Activated T-cell treated with anti-CD3 and anti-CD28 coated beads, Interleukin-2, amount 50 U/mL, for 24 hours (primary cell): ENCODE measurements around the gene FBXO33.
A peak's percentile ranks its signal among the peaks of the same experiment; 100 is the strongest.

Source experiments
- DNase-seq: peaks from one replicate; pipeline ENCODE4 v3.0.0-alpha.2; 2020
- H3K27ac Mint-ChIP-seq: 2 replicates; pipeline ENCODE4 v1.8.0; 2020; ENCODE audit warnings: mild to moderate bottlenecking, mixed read lengths
- H3K27me3 Mint-ChIP-seq: 2 replicates; pipeline ENCODE4 v1.8.0; 2020; ENCODE audit warnings: mixed read lengths
- H3K36me3 Mint-ChIP-seq: 2 replicates; pipeline ENCODE4 v1.8.0; 2020; ENCODE audit warnings: low read depth, mixed read lengths
- H3K4me1 Mint-ChIP-seq: 2 replicates; pipeline ENCODE4 v1.8.0; 2020; ENCODE audit warnings: low read depth, mixed read lengths
- H3K4me3 Mint-ChIP-seq: 2 replicates; pipeline ENCODE4 v1.8.0; 2020; ENCODE audit warnings: mild to moderate bottlenecking, moderate library complexity, mixed read lengths
- H3K9me3 Mint-ChIP-seq: 2 replicates; pipeline ENCODE4 v1.8.0; 2020; ENCODE audit warnings: mixed read lengths

FBXO33 gene

GRCh38 chr14:39432179-39432618 lies at the start of gene FBXO33:
TSS of gene FBXO33 (minus strand) at chr14:39432433. CDS start at chr14:39432162, 271 bp downstream.
- Mint-ChIP-seq H3K9me3 (no peaks in the 10 kb centered on the region), H3K27me3 (no peaks in the 10 kb centered on the region), H3K27ac (peak within 1 kb of the TSS; percentile 100), H3K4me3 (peak within 1 kb of the TSS; percentile 95), H3K36me3 (peaks cover 15% of the 10 kb centered on the region), H3K4me1 (peaks cover 44% of the 10 kb centered on the region)
- peak; percentile 99 for DNase-seq

- H3K4me3 Mint-ChIP-seq, result no peak overlapping the region
- H3K4me1 Mint-ChIP-seq, result peaks cover 8% of the 10 kb centered on the region
- peak overlapping the region; percentile 24 for H3K27ac Mint-ChIP-seq
- H3K36me3 Mint-ChIP-seq, result peaks cover 11% of the 10 kb centered on the region
- no peaks in the 10 kb centered on the region for H3K27me3 Mint-ChIP-seq
- no peak for DNase-seq
- peaks cover 2% of the 10 kb centered on the region for H3K9me3 Mint-ChIP-seq
Observed at GRCh38 chr14:39474416-39474911, 42.2 kb upstream of the FBXO33 start.

GRCh38 chr14:39472078-39472477 lies 39.8 kb upstream of the FBXO33 start:
- no peaks in the 10 kb centered on the region for H3K9me3 Mint-ChIP-seq
- no peak overlapping the region for H3K4me3 Mint-ChIP-seq
- no peak for DNase-seq
- peaks cover 8% of the 10 kb centered on the region for H3K4me1 Mint-ChIP-seq
- no peak overlapping the region for H3K27ac Mint-ChIP-seq
- peaks cover 11% of the 10 kb centered on the region for H3K36me3 Mint-ChIP-seq
- no peaks in the 10 kb centered on the region for H3K27me3 Mint-ChIP-seq

GRCh38 chr14:39469094-39469710 lies 37.0 kb upstream of the FBXO33 start:
- H3K4me3 Mint-ChIP-seq, result no peak overlapping the region
- H3K9me3 Mint-ChIP-seq, result no peaks in the 10 kb centered on the region
- peaks cover 11% of the 10 kb centered on the region for H3K36me3 Mint-ChIP-seq
- peaks cover 6% of the 10 kb centered on the region for H3K4me1 Mint-ChIP-seq
- H3K27ac Mint-ChIP-seq, result no peak overlapping the region
- peak; percentile 40 for DNase-seq
- peaks cover 6% of the 10 kb centered on the region for H3K27me3 Mint-ChIP-seq

- Mint-ChIP-seq H3K27me3 (peaks cover 6% of the 10 kb centered on the region), H3K4me1 (peaks cover 6% of the 10 kb centered on the region), H3K27ac (no peak overlapping the region), H3K9me3 (no peaks in the 10 kb centered on the region), H3K36me3 (peaks cover 11% of the 10 kb centered on the region), H3K4me3 (no peak overlapping the region)
- no peak for DNase-seq
Observed at GRCh38 chr14:39467889-39468524, 35.8 kb upstream of the FBXO33 start.

- Mint-ChIP-seq H3K36me3 (no peaks in the 10 kb centered on the region), H3K9me3 (peaks cover 3% of the 10 kb centered on the region), H3K27me3 (peaks cover 6% of the 10 kb centered on the region), H3K27ac (no peak overlapping the region), H3K4me1 (peaks cover 11% of the 10 kb centered on the region), H3K4me3 (no peak overlapping the region)
- DNase-seq, result no peak
Observed at GRCh38 chr14:39459795-39460478, 27.7 kb upstream of the FBXO33 start.

GRCh38 chr14:39456702-39457250 lies 24.5 kb upstream of the FBXO33 start:
- H3K36me3 Mint-ChIP-seq, result no peaks in the 10 kb centered on the region
- no peak overlapping the region for H3K4me3 Mint-ChIP-seq
- no peak overlapping the region for H3K27ac Mint-ChIP-seq
- H3K27me3 Mint-ChIP-seq, result no peaks in the 10 kb centered on the region
- H3K9me3 Mint-ChIP-seq, result peaks cover 3% of the 10 kb centered on the region
- H3K4me1 Mint-ChIP-seq, result peaks cover 17% of the 10 kb centered on the region
- no peak for DNase-seq

GRCh38 chr14:39454906-39455539 lies 22.8 kb upstream of the FBXO33 start:
- H3K9me3 Mint-ChIP-seq, result peaks cover 3% of the 10 kb centered on the region
- no peak for DNase-seq
- H3K4me3 Mint-ChIP-seq, result no peak overlapping the region
- H3K4me1 Mint-ChIP-seq, result peaks cover 23% of the 10 kb centered on the region
- H3K27ac Mint-ChIP-seq, result peak overlapping the region; percentile 31
- no peaks in the 10 kb centered on the region for H3K27me3 Mint-ChIP-seq
- no peaks in the 10 kb centered on the region for H3K36me3 Mint-ChIP-seq

- Mint-ChIP-seq H3K9me3 (peaks cover 3% of the 10 kb centered on the region), H3K27ac (no peak overlapping the region), H3K4me1 (peaks cover 40% of the 10 kb centered on the region), H3K36me3 (no peaks in the 10 kb centered on the region), H3K4me3 (no peak overlapping the region), H3K27me3 (no peaks in the 10 kb centered on the region)
- no peak for DNase-seq
Observed at GRCh38 chr14:39452680-39453079, 20.4 kb upstream of the FBXO33 start.

- Mint-ChIP-seq H3K4me3 (no peak overlapping the region), H3K9me3 (no peaks in the 10 kb centered on the region), H3K4me1 (peaks cover 47% of the 10 kb centered on the region), H3K36me3 (no peaks in the 10 kb centered on the region), H3K27me3 (no peaks in the 10 kb centered on the region), H3K27ac (no peak overlapping the region)
- no peak for DNase-seq
Observed at GRCh38 chr14:39451811-39452210, 19.6 kb upstream of the FBXO33 start.

GRCh38 chr14:39447175-39447661 lies 15.0 kb upstream of the FBXO33 start:
- Mint-ChIP-seq H3K36me3 (no peaks in the 10 kb centered on the region), H3K9me3 (no peaks in the 10 kb centered on the region), H3K4me1 (peaks cover 56% of the 10 kb centered on the region), H3K27me3 (no peaks in the 10 kb centered on the region), H3K27ac (peak overlapping the region; percentile 79), H3K4me3 (no peak overlapping the region)
- DNase-seq, result no peak

- Mint-ChIP-seq H3K27ac (peak overlapping the region; percentile 87), H3K27me3 (no peaks in the 10 kb centered on the region), H3K4me3 (peak overlapping the region; percentile 50), H3K4me1 (peaks cover 47% of the 10 kb centered on the region), H3K36me3 (peaks cover 3% of the 10 kb centered on the region), H3K9me3 (no peaks in the 10 kb centered on the region)
- no peak for DNase-seq
Observed at GRCh38 chr14:39446131-39446744, 14.0 kb upstream of the FBXO33 start.

GRCh38 chr14:39442293-39442692 lies 10.1 kb upstream of the FBXO33 start:
- Mint-ChIP-seq H3K36me3 (peaks cover 3% of the 10 kb centered on the region), H3K27ac (no peak overlapping the region), H3K4me1 (peaks cover 25% of the 10 kb centered on the region), H3K4me3 (no peak overlapping the region), H3K27me3 (no peaks in the 10 kb centered on the region), H3K9me3 (no peaks in the 10 kb centered on the region)
- DNase-seq, result no peak

- H3K9me3 Mint-ChIP-seq, result no peaks in the 10 kb centered on the region
- no peaks in the 10 kb centered on the region for H3K27me3 Mint-ChIP-seq
- no peak for DNase-seq
- H3K27ac Mint-ChIP-seq, result no peak overlapping the region
- H3K36me3 Mint-ChIP-seq, result peaks cover 3% of the 10 kb centered on the region
- H3K4me1 Mint-ChIP-seq, result peaks cover 20% of the 10 kb centered on the region
- H3K4me3 Mint-ChIP-seq, result no peak overlapping the region
Observed at GRCh38 chr14:39441805-39442204, 9.6 kb upstream of the FBXO33 start.
